Right lobe of liver (tissue), 4 donors: ENCODE measurements around the gene KEAP1.
"Not testable (repeated sequence)": the region's sequence is repeated elsewhere in the genome, so short reads cannot be mapped to it uniquely, and the experiment has no call there.

ENCODE experiments used
- POLR2A ChIP-seq: fragments of 450-650 bp; IDR thresholded peaks from one replicate; pipeline ENCODE4 v1.6.1; 2017; ENCODE audit warnings: antibody characterized with exemption, mild to moderate bottlenecking
- TF ChIP-seq, protein P1 (sequence below), 4 donors: fragments of 200-600 bp in 3 of 4; fragments of 450-650 bp in 1 of 4; IDR thresholded peaks; one replicate each; pipeline versions ENCODE4 v1.5.1 to v1.8.0; 2016 to 2022; ENCODE audit warnings: antibody characterized with exemption in 4 of 4, mild to moderate bottlenecking in 2 of 4
- donor health status: DM: no; HTN: no; CAD: no.
- donor health status: DM: no; HTN: no; CAD: no.
- donor health status: DM: no; HTN: yes; CAD: no.

DNA sequence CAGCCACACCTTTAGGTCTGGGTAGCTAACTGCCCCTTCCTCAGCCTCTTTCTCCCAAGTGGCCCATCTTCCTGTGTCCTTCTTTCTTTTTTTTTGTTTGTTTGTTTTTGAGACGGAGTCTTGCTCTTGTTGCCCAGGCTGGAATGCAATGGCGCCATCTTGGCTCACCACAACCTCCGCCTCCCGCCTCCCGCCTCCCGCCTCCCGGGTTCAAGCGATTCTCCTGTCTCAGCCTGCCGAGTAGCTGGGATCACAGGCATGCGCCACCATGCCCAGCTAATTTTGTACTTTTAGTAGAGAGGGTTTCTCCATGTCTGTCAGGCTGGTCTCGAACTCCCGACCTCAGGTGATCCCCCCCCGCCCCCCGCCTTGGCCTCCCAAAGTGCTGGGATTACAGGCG lies 41.1 kb downstream of the KEAP1 start:
- TF ChIP-seq, protein P1, sequence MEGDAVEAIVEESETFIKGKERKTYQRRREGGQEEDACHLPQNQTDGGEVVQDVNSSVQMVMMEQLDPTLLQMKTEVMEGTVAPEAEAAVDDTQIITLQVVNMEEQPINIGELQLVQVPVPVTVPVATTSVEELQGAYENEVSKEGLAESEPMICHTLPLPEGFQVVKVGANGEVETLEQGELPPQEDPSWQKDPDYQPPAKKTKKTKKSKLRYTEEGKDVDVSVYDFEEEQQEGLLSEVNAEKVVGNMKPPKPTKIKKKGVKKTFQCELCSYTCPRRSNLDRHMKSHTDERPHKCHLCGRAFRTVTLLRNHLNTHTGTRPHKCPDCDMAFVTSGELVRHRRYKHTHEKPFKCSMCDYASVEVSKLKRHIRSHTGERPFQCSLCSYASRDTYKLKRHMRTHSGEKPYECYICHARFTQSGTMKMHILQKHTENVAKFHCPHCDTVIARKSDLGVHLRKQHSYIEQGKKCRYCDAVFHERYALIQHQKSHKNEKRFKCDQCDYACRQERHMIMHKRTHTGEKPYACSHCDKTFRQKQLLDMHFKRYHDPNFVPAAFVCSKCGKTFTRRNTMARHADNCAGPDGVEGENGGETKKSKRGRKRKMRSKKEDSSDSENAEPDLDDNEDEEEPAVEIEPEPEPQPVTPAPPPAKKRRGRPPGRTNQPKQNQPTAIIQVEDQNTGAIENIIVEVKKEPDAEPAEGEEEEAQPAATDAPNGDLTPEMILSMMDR (IDR thresholded peaks at IDR 0.05), result not testable (repeated sequence)
- TF ChIP-seq POLR2A, result not testable (repeated sequence)
